Measurements from ENCODE around the gene VAMP3.
"Not testable (repeated sequence)": the region's sequence is repeated elsewhere in the genome, so short reads cannot be mapped to it uniquely, and the experiment has no call there.

VAMP3 gene

GRCh38 chr1:7769673-7770412 is 1.3 kb upstream of the VAMP3 start:
- no peak for DNase-seq

DNA sequence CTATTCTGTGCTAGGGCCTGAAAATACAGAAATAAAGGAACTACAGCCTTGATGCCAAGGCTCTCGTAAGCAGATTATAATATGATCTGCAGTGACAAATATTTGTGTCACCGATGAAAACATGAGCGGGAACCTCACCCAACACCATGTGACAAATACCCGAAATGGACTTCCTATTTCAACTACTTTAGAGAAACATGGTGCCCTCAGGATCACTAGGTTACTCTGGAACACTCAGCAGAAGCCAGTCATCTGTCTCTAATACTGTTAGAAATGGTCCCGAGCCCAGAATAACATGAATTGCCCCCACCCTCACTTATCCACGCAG is 463 bp upstream of the VAMP3 start:
- no peak for DNase-seq

DNA sequence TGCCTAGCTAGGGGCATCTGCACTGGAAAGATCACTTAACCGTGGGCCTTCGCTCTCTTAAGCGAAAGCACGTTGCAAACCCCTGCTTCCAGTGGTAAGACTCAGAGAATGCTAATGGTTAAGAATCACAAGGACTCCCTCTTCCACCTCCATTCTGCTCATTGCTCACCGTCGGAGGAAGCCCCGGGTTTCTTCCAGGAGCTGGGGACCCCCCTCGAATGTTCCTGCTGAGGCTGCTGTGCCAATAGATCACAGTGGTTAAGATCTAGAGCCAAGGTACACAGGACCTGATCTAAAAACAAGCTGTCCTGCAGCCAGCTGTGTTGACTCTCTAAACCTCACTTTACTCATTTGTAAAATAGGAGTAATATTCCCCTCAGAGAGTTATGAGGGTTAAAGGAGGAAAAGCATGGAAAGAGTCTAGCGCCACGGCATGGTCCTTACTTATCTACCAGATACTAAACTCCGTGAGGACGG is 765 bp downstream of the VAMP3 start:
- no peak for DNase-seq

GRCh38 chr1:7777591-7777990 is 6.5 kb downstream of the VAMP3 start:
- DNase-seq = no peak

DNA sequence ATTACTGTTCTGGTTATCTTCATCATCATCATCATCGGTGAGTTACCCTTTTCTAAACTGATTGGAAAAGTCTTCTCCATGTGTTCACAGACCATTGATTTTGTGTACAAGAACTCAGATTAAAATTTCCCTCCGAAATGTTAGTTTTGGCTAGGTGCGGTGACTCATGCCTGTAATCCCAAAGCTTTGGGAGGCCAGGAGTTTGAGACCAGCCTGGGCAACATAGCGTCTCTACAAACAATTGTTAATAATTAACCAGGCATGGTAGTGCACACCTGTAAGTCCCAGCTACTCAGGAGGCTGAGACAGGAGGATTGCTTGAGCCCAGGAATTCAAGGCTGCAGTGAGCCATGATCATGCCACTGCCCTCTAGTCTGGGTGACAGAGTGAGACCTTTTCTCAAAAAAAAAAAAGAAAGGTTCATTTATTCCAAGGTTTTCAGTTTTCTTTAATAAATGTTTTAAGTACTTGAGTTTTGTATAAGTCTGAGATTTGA is 7.1 kb downstream of the VAMP3 start:
- DNase-seq = no peak

- no peak for DNase-seq
These were observed 9.9 kb downstream of the VAMP3 start for GRCh38 chr1:7780976-7781375.

DNA sequence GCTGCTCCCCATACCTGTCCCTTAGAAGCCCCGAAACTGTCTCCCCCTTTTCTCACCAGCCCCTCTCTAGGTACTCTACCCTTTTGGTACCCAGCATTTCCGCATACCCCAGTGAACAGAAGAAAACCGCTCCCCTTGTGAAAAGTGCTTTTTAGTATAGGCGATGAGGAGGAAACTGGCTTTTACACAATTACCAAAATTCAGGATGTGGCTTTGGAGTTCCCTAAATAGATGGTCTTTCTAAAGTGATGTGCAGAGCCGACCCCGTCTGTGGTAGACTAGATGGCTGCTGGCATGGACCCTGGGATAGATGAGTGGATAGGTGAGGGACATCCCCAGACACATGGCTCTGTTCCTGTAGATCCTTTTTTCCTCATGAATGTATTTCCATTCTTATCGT is 10.4 kb downstream of the VAMP3 start:
- DNase-seq = no peak

DNA sequence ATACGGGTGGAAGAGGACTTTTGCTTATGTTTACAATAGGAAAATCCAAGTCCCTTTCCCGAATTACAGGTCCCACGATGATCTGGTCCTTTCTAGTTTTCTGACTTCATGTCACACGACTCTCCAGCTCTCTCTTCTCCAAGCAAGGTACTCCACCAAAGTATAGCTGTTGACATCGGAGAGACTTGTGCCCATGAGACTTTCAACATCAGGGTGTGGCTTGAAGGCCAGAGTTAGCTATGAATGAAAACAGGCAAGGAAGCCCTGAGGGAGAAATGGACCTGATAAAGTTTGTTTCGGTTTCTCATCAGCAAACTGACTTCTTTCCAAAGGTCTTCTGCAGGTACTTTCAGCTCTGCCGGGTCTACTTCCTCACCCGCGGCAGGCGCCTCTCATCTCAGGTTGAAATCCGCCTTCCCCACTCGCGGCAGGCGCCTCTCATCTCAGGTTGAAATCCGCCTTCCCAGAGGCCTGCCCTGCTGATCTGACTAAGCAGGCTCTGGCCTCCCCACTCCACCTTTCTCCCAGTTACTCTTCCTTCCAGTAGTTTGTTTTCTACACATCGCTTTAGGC is 10.9 kb downstream of the VAMP3 start:
- peak in 1 of 2 donors; percentile 21 for DNase-seq

DNA sequence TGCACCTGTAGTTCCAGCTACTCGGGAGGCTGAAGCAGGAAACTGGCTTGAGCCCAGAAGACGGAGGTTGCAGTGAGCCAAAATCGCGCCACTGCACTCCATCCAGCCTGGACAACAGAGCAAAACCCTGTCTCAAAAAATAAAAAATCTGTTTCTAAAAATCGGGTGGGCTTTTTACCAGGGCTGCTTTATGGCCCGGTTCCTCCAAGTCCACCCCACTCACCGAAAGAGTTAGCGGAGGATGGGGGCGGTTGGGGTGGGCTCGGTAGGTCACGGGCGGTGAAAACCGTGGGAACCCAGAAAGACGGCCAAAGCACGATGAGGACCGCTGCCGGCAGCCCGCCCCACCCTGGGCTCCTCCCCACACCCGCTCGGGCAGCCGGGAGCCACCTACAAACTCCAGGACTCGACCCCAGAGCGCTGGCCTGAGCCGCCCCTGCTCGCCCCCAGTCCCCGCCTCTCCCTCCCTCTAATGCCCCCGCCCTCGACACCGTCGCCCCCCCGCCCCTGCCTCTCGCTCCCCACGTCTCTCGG is 12.1 kb downstream of the VAMP3 start:
- DNase-seq = peak; percentile 41 to 50

DNA sequence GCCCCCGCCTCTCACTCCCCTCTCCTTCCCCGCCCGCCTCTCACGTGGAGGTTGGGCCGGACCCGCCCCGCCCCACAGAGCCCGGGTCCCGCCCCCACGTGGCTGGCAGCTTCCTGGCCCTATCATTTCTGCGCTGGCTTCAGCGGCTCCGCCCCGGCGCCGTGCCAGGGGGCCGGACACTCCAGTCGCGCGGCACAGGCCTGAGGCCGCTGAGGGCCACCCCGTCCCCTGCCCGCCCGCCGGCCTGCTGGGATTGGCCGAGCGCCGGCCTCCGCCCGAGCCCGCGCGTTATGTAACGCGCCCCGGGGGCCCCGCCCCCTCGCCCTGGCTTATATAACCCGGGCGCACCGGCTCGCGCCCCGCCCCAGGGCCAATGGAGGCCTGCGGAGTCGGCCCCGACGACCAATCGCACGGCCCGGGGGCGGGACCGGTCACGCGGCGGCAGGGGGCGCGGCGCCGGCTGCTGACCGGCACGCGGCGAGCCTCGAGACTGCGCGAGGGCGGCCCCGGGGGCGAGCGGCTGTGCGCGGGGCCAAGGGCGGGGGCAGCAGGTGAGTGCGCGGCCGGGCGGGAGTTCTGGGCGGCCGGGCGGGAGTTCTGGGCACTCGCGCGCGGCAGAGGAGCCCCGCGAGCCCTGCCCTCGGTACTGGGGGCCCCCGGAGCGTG is 12.9 kb downstream of the VAMP3 start, which contains the start of gene PER3:
Gene PER3 (plus strand): TSS at position 466 of the 666 bp plus-strand sequence. CDS start 587 bp downstream, outside the sequence.
- DNase-seq = peak; percentile 91

DNA sequence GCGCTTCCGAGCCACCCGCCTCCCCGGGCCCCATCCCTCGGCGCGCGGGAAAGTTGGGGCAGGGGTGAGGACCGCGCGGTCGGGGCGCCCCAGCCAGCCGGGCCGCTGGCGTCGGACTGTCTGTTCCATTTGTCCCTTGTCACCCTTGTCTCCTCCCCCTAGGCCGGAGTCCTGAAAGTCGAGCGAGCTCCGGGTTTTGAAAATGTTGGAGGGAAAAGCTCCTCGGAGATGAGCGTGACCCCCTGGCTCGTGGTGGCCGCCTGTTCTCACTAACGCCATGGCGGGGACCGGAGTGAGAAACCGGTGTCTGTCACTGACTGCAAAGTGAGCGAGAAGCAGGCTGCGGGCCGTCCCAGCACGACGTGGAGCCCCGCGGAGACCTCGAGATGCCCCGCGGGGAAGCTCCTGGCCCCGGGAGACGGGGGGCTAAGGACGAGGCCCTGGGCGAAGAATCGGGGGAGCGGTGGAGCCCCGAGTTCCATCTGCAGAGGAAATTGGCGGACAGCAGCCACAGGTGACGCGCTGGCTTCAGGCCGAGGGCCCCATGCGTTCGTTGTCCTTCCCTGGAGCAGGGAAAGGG is 13.5 kb downstream of the VAMP3 start:
- DNase-seq = no peak

- DNase-seq = no peak
These were observed 14.0 kb downstream of the VAMP3 start for GRCh38 chr1:7785108-7785507.

DNA sequence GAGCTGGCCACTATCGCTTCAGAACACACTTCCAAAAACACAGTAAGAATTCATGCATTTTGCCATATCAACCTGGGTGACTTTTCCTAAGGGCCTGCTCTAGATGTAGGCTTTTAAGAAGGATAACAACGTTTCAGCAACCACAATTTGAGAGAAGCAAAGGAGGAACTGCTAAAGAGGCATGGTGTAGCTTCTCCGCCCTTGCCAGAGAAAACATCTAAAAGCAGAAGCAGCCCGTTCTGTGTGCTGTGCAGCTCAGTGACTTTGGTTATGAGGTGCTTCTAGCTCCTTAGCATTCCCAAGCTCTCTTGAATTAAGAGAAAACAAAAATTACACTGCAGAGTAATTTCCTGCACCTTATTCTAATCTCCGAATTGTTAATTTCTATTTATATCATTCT is 15.7 kb downstream of the VAMP3 start:
- DNase-seq = no peak

- DNase-seq = no peak
These were observed 18.7 kb downstream of the VAMP3 start for GRCh38 chr1:7789828-7790227.

DNA sequence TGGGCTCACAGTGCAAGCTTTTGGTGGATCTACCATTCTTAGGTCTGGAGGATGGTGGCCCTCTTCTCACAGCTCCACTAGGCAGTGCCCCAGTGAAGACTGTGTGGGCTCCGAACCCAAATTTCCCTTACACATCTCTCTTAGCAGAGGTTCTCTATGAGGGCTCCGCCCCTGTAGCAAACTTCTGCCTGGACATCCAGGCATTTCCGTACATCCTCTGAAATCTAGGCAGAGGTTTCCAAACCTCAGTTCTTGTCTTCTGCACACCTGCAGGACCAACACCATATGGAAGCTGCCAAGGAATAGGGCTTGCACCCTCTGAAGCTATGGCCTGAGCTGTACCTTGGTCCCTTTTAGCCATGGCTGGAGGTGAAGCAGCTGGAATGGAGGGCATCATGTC is 19.9 kb downstream of the VAMP3 start:
- not testable (repeated sequence) for DNase-seq

GRCh38 chr1:7795406-7795805 is 24.3 kb downstream of the VAMP3 start:
- DNase-seq = no peak

DNA sequence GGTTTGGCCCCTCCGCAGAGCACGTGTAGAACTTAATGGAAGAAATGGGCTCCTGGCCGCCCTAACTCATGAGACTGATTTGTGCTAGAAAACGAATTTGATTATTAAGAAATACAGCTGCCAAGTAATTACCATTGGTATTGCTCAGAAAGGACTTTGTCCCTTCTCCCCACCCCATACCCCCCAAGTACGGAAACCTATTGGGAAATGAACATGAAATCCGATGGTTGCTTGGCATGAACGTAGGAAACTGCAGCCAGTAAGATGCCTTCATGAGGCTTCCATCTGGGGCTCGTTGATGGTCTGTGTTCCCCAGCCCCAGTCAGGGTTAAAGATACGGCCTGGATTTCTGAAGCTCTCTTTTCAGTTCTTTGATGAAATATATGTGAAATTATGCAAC is 34.4 kb downstream of the VAMP3 start:
- DNase-seq = no peak

DNA sequence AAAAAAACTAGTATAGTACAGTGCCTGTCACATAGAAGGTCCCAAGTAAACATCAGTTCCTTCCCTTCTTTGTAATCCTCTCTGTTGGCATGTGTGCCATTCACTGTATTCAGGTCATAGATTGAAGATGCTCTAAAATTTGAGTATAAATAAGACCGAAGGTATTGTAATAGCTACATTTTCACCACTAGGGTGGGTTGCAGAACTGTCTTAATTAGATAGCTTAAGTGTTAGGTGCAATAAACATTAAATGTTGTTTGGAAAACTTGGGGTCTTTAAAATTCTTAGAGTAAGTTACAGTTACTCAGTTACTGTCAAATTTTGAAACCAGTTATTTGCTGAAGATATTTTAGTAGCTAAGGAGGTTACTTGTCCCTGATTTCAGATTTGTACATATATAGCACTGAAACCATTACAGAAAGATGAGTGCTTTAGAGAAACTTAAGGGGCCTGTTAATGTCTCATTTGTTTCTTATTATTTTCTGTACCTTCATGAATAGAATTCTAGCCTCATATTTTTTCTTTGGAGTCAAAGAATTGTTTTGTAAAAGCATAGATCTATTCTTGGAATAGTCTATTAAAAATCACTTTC is 37.3 kb downstream of the VAMP3 start:
- DNase-seq = no peak

- no peak for DNase-seq
These were observed 38.6 kb downstream of the VAMP3 start for GRCh38 chr1:7809742-7810141.

DNA sequence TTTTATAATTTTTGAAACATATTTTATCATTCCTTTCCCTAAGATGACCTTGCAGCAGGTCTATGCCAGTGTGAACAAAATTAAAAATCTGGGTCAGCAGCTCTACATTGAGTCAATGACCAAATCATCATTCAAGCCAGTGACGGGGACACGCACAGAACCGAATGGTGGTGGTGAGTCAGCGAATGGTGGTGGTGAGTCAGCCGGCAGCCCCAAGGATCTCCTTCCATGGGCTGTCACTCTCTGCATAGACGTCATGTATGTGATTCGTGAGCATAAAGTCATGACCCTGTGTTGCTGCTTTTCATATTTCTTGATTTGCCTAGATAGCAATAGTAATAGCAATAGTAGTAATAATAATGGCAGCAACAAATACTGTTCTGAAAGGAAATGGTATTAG is 39.3 kb downstream of the VAMP3 start:
- peak; percentile 29 to 44 for DNase-seq

- DNase-seq = no peak
These were observed 40.4 kb downstream of the VAMP3 start for GRCh38 chr1:7811476-7811875.

- DNase-seq = no peak
These were observed 42.7 kb downstream of the VAMP3 start for GRCh38 chr1:7813677-7814373.

Data from stimulated activated CD4-positive, alpha-beta T cell treated with anti-CD3 and anti-CD28 coated beads, Interleukin-2, amount 100 ng/mL, for 24 hours (primary cell).